ENCODE data around the gene POLR1A. TPM values are rescaled to one million over a fixed set of nuclear protein-coding genes. Genes with fewer than 3 reads are reported as not detected.

POLR1A gene
- total RNA-seq, result 10.1 and 31.3 TPM in 2 replicates

GRCh38 chr2:86105252-86105968 is at the start of gene POLR1A:
POLR1A (minus strand) TSS chr2:86105886; CDS start chr2:86105776, 110 bp downstream.

GRCh38 chr2:86105969-86106945 is 571 bp upstream of the POLR1A start, which contains the start of gene PTCD3:
PTCD3 (plus strand) TSS chr2:86106235; CDS start chr2:86106248, 13 bp downstream.

Other genes starting within 250 kb of the POLR1A start
- 13.3 and 33.1 TPM in 2 replicates for gene ST3GAL5, start 216.9 kb downstream of the POLR1A start, total RNA-seq
- 52.9 and 145 TPM in 2 replicates for gene PTCD3, start 349 bp upstream of the POLR1A start, total RNA-seq
- gene IMMT, start 89.6 kb upstream of the POLR1A start, total RNA-seq, result 58.5 and 67.5 TPM in 2 replicates
- 74.4 and 75.2 TPM in 2 replicates for gene MRPL35, start 93.6 kb upstream of the POLR1A start, total RNA-seq
- gene REEP1, start 231.7 kb upstream of the POLR1A start, total RNA-seq, result under 0.01 TPM in 1 of 2 replicates, not detected in the other

All from epithelial cell of umbilical artery (primary cell).